H1 (cell line): ENCODE data around the gene NRIP3. TPM values are rescaled to one million over a fixed set of nuclear protein-coding genes. Genes with fewer than 3 reads are reported as not detected.

Experiments used
- CTCF ChIA-PET: fragments of 300-600 bp; sonication (Branson Sonifier 250); formaldehyde crosslinking; loops from one replicate; lab custom pipeline; 2021; ENCODE audit not compliant: partially characterized antibody; lab: Charles Lee
- POLR2A ChIA-PET: fragments of 300-600 bp; sonication (Branson Sonifier 250); formaldehyde crosslinking; loops from one replicate; lab custom pipeline; 2021; ENCODE audit warnings: inconsistent platforms; ENCODE audit not compliant: partially characterized antibody; lab: Charles Lee
- DNase-seq, 2 experiments: peaks; one replicate each; pipeline versions ENCODE4 v3.0.0 to v3.0.0-alpha.2; 2010 to 2022; ENCODE audit warnings: low spot score in 2 of 2, low read depth in 1 of 2, mixed read lengths in 1 of 2
- FAIRE-seq: peaks from 2 replicates; lab custom pipeline; 2011; peaks lifted over from hg19 to GRCh38; lab: Jason Lieb, UNC
- H2AFZ ChIP-seq: 2 replicates; pipeline ENCODE4 v1.8.1; 2012; ENCODE audit warnings: low read length, inconsistent platforms
- H2AK5ac ChIP-seq: 2 replicates; pipeline ENCODE4 v1.6.1; 2013; ENCODE audit warnings: low read depth, low read length
- H2BK120ac ChIP-seq: replicated peaks from 2 replicates; pipeline ENCODE3; 2013; ENCODE audit warnings: low read depth, low read length, inconsistent platforms
- H2BK12ac ChIP-seq: 2 replicates; pipeline ENCODE4 v1.6.1; 2013; ENCODE audit warnings: low read depth, low read length
- H2BK15ac ChIP-seq: 2 replicates; pipeline ENCODE4 v1.6.1; 2013; ENCODE audit warnings: low read length
- H2BK20ac ChIP-seq: 2 replicates; pipeline ENCODE4 v1.6.1; 2013; ENCODE audit warnings: low read length
- H2BK5ac ChIP-seq: 2 replicates; pipeline ENCODE4 v1.6.1; 2013; ENCODE audit warnings: low read depth, low read length
- H3K14ac ChIP-seq: 2 replicates; pipeline ENCODE4 v1.6.1; 2013; ENCODE audit warnings: inconsistent platforms; ENCODE audit not compliant: insufficient read length
- H3K18ac ChIP-seq: 2 replicates; pipeline ENCODE4 v1.6.1; 2013; ENCODE audit warnings: low read length; ENCODE audit errors: extremely low read depth
- H3K23ac ChIP-seq: 2 replicates; pipeline ENCODE4 v1.6.1; 2013; ENCODE audit warnings: inconsistent platforms; ENCODE audit not compliant: insufficient read length
- H3K23me2 ChIP-seq: 2 replicates; pipeline ENCODE4 v1.6.1; 2013; ENCODE audit warnings: low read depth, low read length
- H3K27ac ChIP-seq: 2 replicates; pipeline ENCODE4 v1.6.1; 2011; ENCODE audit warnings: low read depth, low read length, inconsistent platforms
- H3K27me3 ChIP-seq, 4 experiments: replicated peaks in 1 of 4; 1 replicate in 1 of 4; 2 replicates in 3 of 4; pipeline versions ENCODE4 v1.6.1 to v1.8.1; 2011 to 2013; ENCODE audit warnings: low read length in 3 of 4, mild to moderate bottlenecking in 3 of 4, inconsistent platforms in 2 of 4, mixed read lengths in 2 of 4, moderate library complexity in 1 of 4; ENCODE audit not compliant: control insufficient read depth in 3 of 4, insufficient read depth in 3 of 4; ENCODE audit errors: extremely low read depth in 1 of 4
- H3K36me3 ChIP-seq, 4 experiments: 2 replicates each; pipeline versions ENCODE4 v1.6.1 to v1.8.1; 2011 to 2013; ENCODE audit warnings: mild to moderate bottlenecking in 4 of 4, low read length in 3 of 4, moderate library complexity in 2 of 4, control low read depth in 1 of 4, inconsistent platforms in 1 of 4; ENCODE audit not compliant: insufficient read depth in 4 of 4, control insufficient read depth in 2 of 4
- H3K4ac ChIP-seq: replicated peaks from 2 replicates; pipeline ENCODE3; 2013; ENCODE audit warnings: low read length, low read depth, mixed read lengths, inconsistent platforms; ENCODE audit not compliant: insufficient read length
- H3K4me1 ChIP-seq, 4 experiments: replicated peaks in 1 of 4; 1 replicate in 1 of 4; 2 replicates in 3 of 4; pipeline versions ENCODE4 v1.6.1 to v1.8.1; 2011 to 2013; ENCODE audit warnings: low read length in 3 of 4, inconsistent platforms in 2 of 4, mixed read lengths in 1 of 4; ENCODE audit not compliant: insufficient read depth in 4 of 4, control insufficient read depth in 3 of 4
- H3K4me2 ChIP-seq, 2 experiments: 2 replicates each; pipeline versions ENCODE4 v1.6.1 to v1.8.1; 2011 to 2013; ENCODE audit warnings: low read depth in 2 of 2, low read length in 2 of 2, control low read depth in 1 of 2, inconsistent platforms in 1 of 2, mild to moderate bottlenecking in 1 of 2; ENCODE audit not compliant: insufficient read depth in 1 of 2
- H3K4me3 ChIP-seq, 4 experiments: fragments of 200-600, 300-600 bp in 1 of 4; sonication (generic), shearing (Covaris generic), sonication (Bioruptor Twin) in 1 of 4; 2 replicates each; pipeline versions ENCODE4 v1.5.1 to v1.8.1; 2011 to 2016; ENCODE audit warnings: low read length in 4 of 4, low read depth in 3 of 4, control low read depth in 2 of 4, inconsistent platforms in 2 of 4, mild to moderate bottlenecking in 2 of 4, mixed read lengths in 1 of 4, moderate library complexity in 1 of 4; ENCODE audit not compliant: insufficient read depth in 2 of 4; ENCODE audit errors: extremely low read depth in 1 of 4
- H3K56ac ChIP-seq: replicated peaks from 2 replicates; pipeline ENCODE3; 2013; ENCODE audit warnings: low read depth, mild to moderate bottlenecking, mixed read lengths, low read length, inconsistent platforms; ENCODE audit not compliant: insufficient read length
- H3K79me1 ChIP-seq: 2 replicates; pipeline ENCODE4 v1.6.1; 2013; ENCODE audit warnings: low read depth, low read length, control low read depth
- H3K79me2 ChIP-seq, 2 experiments: 2 replicates each; pipeline versions ENCODE4 v1.6.1 to v1.8.1; 2012 to 2013; ENCODE audit warnings: low read length in 2 of 2, mild to moderate bottlenecking in 2 of 2, inconsistent platforms in 1 of 2; ENCODE audit not compliant: insufficient read depth in 2 of 2, control insufficient read depth in 1 of 2
- H3K9ac ChIP-seq, 4 experiments: replicated peaks in 1 of 4; 1 replicate in 1 of 4; 2 replicates in 3 of 4; pipeline versions ENCODE4 v1.6.1 to v1.8.1; 2011 to 2013; ENCODE audit warnings: low read depth in 3 of 4, low read length in 3 of 4, control low read depth in 2 of 4, mild to moderate bottlenecking in 2 of 4, moderate library complexity in 2 of 4, inconsistent platforms in 1 of 4; ENCODE audit errors: extremely low read depth in 1 of 4
- H3K9me3 ChIP-seq, 2 experiments: 2 replicates each; pipeline versions ENCODE4 v1.6.1 to v1.8.1; 2012 to 2013; ENCODE audit warnings: mild to moderate bottlenecking in 2 of 2, moderate library complexity in 2 of 2, control low read depth in 1 of 2, inconsistent platforms in 1 of 2, low read depth in 1 of 2, low read length in 1 of 2, mixed read lengths in 1 of 2; ENCODE audit not compliant: insufficient read depth in 2 of 2
- H4K20me1 ChIP-seq, 2 experiments: replicated peaks in 1 of 2; 2 replicates each; pipeline versions ENCODE3 to v1.8.1; 2011 to 2013; ENCODE audit warnings: inconsistent platforms in 2 of 2, low read length in 2 of 2, mild to moderate bottlenecking in 1 of 2; ENCODE audit not compliant: insufficient read depth in 2 of 2, control insufficient read depth in 1 of 2
- H4K5ac ChIP-seq: 2 replicates; pipeline ENCODE4 v1.6.1; 2013; ENCODE audit warnings: low read length, low read depth, mixed read lengths, inconsistent platforms; ENCODE audit not compliant: insufficient read length
- H4K8ac ChIP-seq: 2 replicates; pipeline ENCODE4 v1.8.0; 2013; ENCODE audit warnings: mild to moderate bottlenecking, moderate library complexity, low read length, inconsistent platforms; ENCODE audit not compliant: insufficient read depth; ENCODE audit errors: extremely low read depth
- H4K91ac ChIP-seq: replicated peaks from 2 replicates; pipeline ENCODE3; 2013; ENCODE audit warnings: low read length, mixed read lengths, inconsistent platforms; ENCODE audit not compliant: insufficient read length
- RFX5 ChIP-seq: IDR thresholded peaks from 2 replicates; pipeline ENCODE4 v1.6.1; 2011; ENCODE audit warnings: low read depth, low read length, improper control_type of control experiment, borderline replicate concordance
- RNF2 ChIP-seq: fragments of 200-900, 300-1000 bp; sonication (generic); IDR thresholded peaks from 2 replicates; pipeline ENCODE4 v1.7.1; 2016; ENCODE audit warnings: borderline replicate concordance, low read depth, mild to moderate bottlenecking, antibody characterized with exemption, low read length; ENCODE audit not compliant: poor library complexity, severe bottlenecking; ENCODE audit errors: missing control alignments
- SIRT6 ChIP-seq: IDR thresholded peaks from one replicate; pipeline ENCODE4 v1.7.1; 2012; ENCODE audit warnings: low read length, inconsistent platforms
- WGBS, 2 experiments: shearing (Covaris generic) in 1 of 2; methylation state at CpG; one replicate each; pipeline versions ENCODE4 v1.1.6 to v1.1.7; 2013 to 2015; ENCODE audit warnings: low lambda C conversion rate in 2 of 2, mixed read lengths in 2 of 2, inconsistent platforms in 1 of 2, low coverage in 1 of 2, missing lambda C conversion rate in 1 of 2; ENCODE audit not compliant: insufficient replicate concordance in 2 of 2, insufficient coverage in 1 of 2, insufficient read length in 1 of 2; ENCODE audit errors: extremely low coverage in 1 of 2, missing lambda C conversion rate in 1 of 2; 5-methylcytosine and 5-hydroxymethylcytosine counted together
- polyA plus RNA-seq, 7 experiments: library from polyadenylated mRNA; depleted of rRNA in 3 of 7; stranded (reverse) in 5 of 7; unstranded in 2 of 7; fragments of >200 nt in 5 of 7; fragments of 200-250 nt in 2 of 7; gene quantifications; 1 replicate in 5 of 7; 2 replicates in 1 of 7; 4 replicates in 1 of 7; pipeline versions ENCODE4 v1.2.1 to v1.2.3, GENCODE V29; 2011 to 2013; ENCODE audit warnings: missing spikeins in 2 of 7, mixed read lengths in 2 of 7
- total RNA-seq: library from RNA; stranded (reverse); fragmentation: NEBNext Ultra II Directional; extraction: Animal tissue kit (Norgen Biotek cat#: 25700); gene quantifications from 2 replicates; pipeline ENCODE4 v1.2.1, GENCODE V29; 2021

NRIP3 gene
- total and polyA plus RNA-seq, 2 of the 8 experiments (the other 6 are each of a cell fraction or from before 2014, with no cell fraction given) = 3.9 to 7.1 TPM

DNA sequence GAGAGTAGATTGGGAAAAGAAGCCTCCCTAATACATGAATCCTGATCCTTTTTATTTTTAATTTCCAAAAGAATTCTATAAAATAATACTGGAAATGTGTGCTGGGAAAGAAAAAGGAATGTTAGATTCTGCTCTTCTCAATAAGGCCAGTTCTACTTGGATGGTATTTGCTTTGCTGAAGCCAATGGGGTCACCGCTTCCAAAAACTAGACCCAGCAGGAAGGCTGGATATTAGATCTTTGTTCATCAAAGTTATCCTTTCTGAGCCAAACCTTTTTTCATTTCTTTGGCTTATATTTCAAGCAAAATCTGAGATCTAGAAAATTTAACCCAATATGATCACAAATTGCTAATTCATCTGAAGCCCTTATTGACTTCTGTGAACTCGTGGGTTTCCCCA, 46.2 kb upstream of the NRIP3 start:
- H3K56ac ChIP-seq = no peak overlapping the region
- no peak for FAIRE-seq
- no peak overlapping the region for H3K27ac ChIP-seq
- no peak overlapping the region for H2BK12ac ChIP-seq
- H3K14ac ChIP-seq = no peak overlapping the region
- no peak for DNase-seq
- no peak overlapping the region for H3K23ac ChIP-seq
- H4K91ac ChIP-seq = no peak overlapping the region
- H3K9me3 ChIP-seq = no peaks in the 10 kb centered on the region
- H3K23me2 ChIP-seq = peaks cover 2% of the 10 kb centered on the region; the same call in 1 of the 2 replicates
- H2AFZ ChIP-seq = no peak overlapping the region
- 93% methylated on average over 2 of the region's 2 CpGs; no CpG with 5 or more reads in 1 of the 2 experiments for WGBS, 2 experiments
- H3K4me2 ChIP-seq = no peak overlapping the region
- no peak overlapping the region for H2BK120ac ChIP-seq
- H2AK5ac ChIP-seq = no peak overlapping the region
- H3K4ac ChIP-seq = no peak overlapping the region
- H2BK5ac ChIP-seq = no peak overlapping the region
- H4K8ac ChIP-seq = no peak overlapping the region
- no peak overlapping the region for H2BK15ac ChIP-seq
- ChIA-PET CTCF (interaction anchor here (0.8 to 1.2 kb wide), 2 partner anchors 9 to 11 kb away, joined by 3 read pairs; no protein-coding TSS in a partner anchor), POLR2A (no interaction called here)
- no peak overlapping the region for H2BK20ac ChIP-seq
- no peak overlapping the region for H3K4me3 ChIP-seq
- H3K79me2 ChIP-seq = no peaks in the 10 kb centered on the region
- no peak overlapping the region for H3K18ac ChIP-seq
- no peak overlapping the region for H3K9ac ChIP-seq
- H4K20me1 ChIP-seq = no peaks in the 10 kb centered on the region
- H3K79me1 ChIP-seq = no peaks in the 10 kb centered on the region
- H3K4me1 ChIP-seq = peaks cover 0 to 10% (median 2%) of the 10 kb centered on the region in 4 experiments; a peak in 5 of 7 replicates
- no peak overlapping the region for H4K5ac ChIP-seq
- H3K27me3 ChIP-seq = no peaks in the 10 kb centered on the region
- no peaks in the 10 kb centered on the region for H3K36me3 ChIP-seq
- TF ChIP-seq RFX5 (no peak), RNF2 (no peak), SIRT6 (no peak)
